ENCODE data around the gene SMG5.

The SMG5 gene

GRCh38 chr1:156247460-156248322 lies 34.9 kb downstream of the SMG5 start, which contains the start of gene PAQR6:
TSS of gene PAQR6 (minus strand) at chr1:156248056. CDS start at chr1:156246731, 1,325 bp downstream.
- DNase-seq (ENCODE audit: low read depth), result no peak
- TF ChIP-seq, protein P1, sequence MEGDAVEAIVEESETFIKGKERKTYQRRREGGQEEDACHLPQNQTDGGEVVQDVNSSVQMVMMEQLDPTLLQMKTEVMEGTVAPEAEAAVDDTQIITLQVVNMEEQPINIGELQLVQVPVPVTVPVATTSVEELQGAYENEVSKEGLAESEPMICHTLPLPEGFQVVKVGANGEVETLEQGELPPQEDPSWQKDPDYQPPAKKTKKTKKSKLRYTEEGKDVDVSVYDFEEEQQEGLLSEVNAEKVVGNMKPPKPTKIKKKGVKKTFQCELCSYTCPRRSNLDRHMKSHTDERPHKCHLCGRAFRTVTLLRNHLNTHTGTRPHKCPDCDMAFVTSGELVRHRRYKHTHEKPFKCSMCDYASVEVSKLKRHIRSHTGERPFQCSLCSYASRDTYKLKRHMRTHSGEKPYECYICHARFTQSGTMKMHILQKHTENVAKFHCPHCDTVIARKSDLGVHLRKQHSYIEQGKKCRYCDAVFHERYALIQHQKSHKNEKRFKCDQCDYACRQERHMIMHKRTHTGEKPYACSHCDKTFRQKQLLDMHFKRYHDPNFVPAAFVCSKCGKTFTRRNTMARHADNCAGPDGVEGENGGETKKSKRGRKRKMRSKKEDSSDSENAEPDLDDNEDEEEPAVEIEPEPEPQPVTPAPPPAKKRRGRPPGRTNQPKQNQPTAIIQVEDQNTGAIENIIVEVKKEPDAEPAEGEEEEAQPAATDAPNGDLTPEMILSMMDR (IDR thresholded peaks at IDR 0.05; ENCODE audit: control insufficient read depth, insufficient read depth, low read depth, low read length, missing control alignments), result no peak

GRCh38 chr1:156246781-156247459 lies 35.7 kb downstream of the SMG5 start:
- no peak overlapping the region for H3K4me3 ChIP-seq (ENCODE audit: control insufficient read depth, low read depth, low read length)
- TF ChIP-seq, protein P1 (IDR thresholded peaks at IDR 0.05; ENCODE audit: control insufficient read depth, insufficient read depth, low read depth, low read length, missing control alignments), result no peak
- no peak for DNase-seq (ENCODE audit: low read depth)

More at GRCh38 chr1:156247460-156248322, 34.9 kb downstream of the SMG5 start, which contains the start of gene PAQR6:
- H3K4me3 ChIP-seq (ENCODE audit: control insufficient read depth, low read depth, low read length), result no peak within 1 kb of the TSS

DNA sequence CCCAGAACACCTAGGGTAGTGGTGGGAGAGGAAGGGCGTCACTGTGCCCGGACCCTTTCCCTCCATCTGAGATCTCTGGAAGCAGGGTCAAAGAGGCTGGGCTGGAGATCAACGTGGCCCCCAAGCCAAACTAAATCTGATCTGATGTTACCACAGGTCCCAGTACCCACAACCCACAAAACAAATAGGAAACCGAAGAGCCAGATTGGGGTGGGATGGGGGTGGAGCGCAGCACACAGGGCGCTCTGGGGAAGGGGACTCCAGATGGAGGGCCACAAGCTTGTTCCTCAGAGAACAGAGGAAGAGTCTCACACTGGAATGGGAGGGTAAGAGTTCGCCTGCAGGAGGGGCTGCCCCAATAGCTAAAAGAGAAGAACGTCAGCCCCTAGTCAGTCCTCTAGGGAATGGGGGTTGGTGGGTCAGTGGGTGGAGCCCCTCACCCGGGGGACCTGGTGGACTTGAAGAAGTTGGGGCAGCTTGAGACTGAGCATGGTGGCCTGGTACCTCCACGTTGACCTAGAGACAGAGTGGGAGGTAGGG lies 36.3 kb downstream of the SMG5 start:
- DNase-seq (ENCODE audit: low read depth), result no peak
- TF ChIP-seq, protein P1 (IDR thresholded peaks at IDR 0.05; ENCODE audit: control insufficient read depth, insufficient read depth, low read depth, low read length, missing control alignments), result no peak
- no peak overlapping the region for H3K4me3 ChIP-seq (ENCODE audit: control insufficient read depth, low read depth, low read length)

- H3K4me3 ChIP-seq (ENCODE audit: control insufficient read depth, low read depth, low read length), result no peak overlapping the region
- TF ChIP-seq, protein P1 (IDR thresholded peaks at IDR 0.05; ENCODE audit: control insufficient read depth, insufficient read depth, low read depth, low read length, missing control alignments), result no peak
- DNase-seq (ENCODE audit: low read depth), result no peak
Observed at GRCh38 chr1:156245451-156246232, 37.0 kb downstream of the SMG5 start.

GRCh38 chr1:156244712-156245111 lies 37.9 kb downstream of the SMG5 start:
- H3K4me3 ChIP-seq (ENCODE audit: control insufficient read depth, low read depth, low read length), result no peak overlapping the region
- no peak for DNase-seq (ENCODE audit: low read depth)
- TF ChIP-seq, protein P1 (IDR thresholded peaks at IDR 0.05; ENCODE audit: control insufficient read depth, insufficient read depth, low read depth, low read length, missing control alignments), result no peak

GRCh38 chr1:156244126-156244525 lies 38.5 kb downstream of the SMG5 start:
- H3K4me3 ChIP-seq (ENCODE audit: control insufficient read depth, low read depth, low read length), result no peak overlapping the region
- TF ChIP-seq, protein P1 (IDR thresholded peaks at IDR 0.05; ENCODE audit: control insufficient read depth, insufficient read depth, low read depth, low read length, missing control alignments), result no peak
- no peak for DNase-seq (ENCODE audit: low read depth)
